Cerebellar nuclear complex (tissue), 1 donor: ENCODE measurements around the gene SYT7.

Experiments
- DNase-seq, 2 experiments: peaks; one replicate each; lab custom pipeline; 2025; lab: John Stamatoyannopoulos, UW

Gene SYT7

DNA sequence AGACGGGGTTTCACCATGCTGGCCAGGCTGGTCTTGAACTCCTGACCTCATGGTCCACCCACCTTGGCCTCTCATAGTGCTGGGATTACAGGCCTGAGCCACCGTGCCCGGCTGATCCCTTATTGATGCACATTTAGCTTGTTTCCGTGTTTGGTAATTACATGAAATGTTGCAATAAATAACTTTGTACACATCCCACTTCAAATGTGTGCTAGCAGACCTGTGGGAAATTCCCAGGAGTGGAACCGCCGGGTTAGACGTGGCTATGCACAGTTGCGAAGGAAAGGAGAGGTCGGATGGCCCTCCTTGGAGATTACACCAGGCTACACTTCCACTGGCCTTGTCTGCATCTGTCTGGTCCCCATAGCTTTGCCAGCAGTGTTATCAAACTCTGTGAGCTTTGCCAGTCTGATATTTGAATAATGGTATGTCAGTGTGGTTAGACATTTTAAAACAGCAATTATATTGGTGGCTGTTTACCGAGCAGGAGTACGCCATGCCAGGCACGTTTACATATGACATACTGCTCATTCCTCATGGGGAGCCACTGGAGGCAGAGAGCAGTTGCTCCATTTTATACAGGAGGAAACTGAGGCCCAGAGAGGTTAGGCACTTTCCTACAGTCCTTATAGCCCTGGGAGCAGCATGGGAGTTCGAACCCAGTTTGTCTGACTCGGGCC lies 27.2 kb upstream of the SYT7 start:
- DNase-seq = no peak

DNA sequence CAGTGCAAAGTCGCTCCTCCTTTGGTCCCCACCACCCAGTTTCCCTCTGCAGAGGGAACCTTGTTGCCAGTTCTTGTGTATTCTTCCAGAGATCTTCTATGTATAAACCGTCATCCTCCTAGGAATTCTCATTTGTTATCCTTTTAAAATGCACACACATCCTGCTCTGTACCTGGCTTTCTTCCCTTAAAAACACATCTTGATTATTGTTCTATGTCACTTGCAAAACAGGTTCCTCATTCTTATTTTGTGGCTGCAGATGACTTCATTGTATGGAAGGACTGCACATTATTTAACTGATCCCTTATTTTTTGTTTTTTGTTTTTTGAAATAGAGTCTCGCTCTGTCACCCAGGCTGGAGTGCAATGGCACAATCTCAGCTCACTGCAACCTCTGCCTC lies 26.6 kb upstream of the SYT7 start:
- no peak for DNase-seq

DNA sequence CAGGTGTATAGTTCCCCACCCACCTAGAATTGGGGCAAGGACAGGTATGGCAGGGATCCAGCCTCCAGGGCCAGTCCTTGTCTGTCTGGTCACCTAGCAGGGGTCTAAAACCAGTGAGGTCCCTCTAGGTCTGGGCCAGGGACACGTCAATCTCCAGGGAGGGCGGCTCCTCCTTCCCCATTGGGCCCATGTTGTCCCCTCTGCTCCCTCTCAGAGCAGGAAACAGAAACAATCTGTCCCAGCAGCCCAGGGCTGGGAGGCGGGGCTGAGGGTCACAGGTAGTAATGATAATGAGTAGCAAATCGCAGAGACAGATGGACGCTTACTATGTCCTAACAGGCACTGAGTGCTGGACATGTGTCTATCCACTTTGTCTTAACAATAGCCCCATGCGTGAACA lies 22.8 kb upstream of the SYT7 start:
- DNase-seq = no peak

DNA sequence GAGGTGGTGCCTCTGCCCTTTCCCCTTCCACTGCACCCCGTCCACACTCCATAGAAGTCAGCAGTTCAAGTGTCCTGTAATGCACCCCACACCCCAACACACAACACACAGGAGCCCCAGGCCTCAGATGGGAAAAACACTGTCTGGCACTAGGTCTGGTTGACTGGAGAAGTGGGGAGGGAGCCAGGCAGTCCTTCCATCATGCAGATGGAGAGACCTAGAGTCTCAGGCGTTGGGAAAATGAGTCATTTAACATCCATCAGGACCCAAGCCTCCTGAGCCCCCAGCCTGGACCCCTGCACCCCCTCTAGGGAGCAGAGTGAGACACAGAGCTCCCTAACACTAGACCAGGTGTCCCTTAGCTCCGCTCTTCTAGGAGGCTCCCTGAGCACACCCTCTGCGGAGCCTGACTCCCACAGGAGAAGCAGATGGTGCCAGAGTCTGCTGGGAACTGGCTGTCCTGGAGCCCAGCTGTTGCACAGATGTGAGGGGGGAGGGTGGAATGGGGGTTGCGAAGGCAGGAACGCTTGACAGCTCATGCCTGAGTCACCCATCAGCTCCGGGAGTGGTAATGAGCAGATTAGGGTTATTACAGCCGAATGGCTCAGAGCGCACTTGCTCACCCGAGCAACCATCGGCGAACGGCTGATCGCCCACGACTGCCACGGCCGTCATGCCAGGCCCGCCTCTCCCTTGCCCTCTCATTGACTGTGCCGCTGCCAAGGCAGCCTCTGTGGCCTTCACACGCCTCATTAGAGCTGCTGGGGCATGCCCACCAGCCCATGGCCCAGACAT lies 22.1 kb upstream of the SYT7 start:
- no peak for DNase-seq

DNA sequence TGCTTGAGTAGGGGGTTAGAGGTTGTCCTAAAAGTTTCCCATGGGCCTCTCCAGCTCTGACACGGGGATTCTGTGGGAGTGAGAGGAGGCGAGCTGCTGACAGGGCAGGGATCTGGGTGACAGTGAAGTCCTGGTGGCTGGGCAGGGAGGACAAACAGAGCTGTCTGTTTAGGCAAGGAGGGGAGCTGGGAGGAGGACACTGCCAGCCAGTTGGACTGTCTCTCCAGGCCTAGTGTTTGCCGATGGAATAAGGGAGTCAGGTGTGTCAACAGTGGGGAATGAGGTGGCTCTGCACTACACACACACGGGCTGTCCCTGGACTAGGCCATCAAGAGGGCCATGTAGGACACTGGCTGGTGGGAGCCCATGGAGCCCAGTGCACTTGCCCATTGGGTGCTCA lies 20.6 kb upstream of the SYT7 start:
- DNase-seq = no peak

DNA sequence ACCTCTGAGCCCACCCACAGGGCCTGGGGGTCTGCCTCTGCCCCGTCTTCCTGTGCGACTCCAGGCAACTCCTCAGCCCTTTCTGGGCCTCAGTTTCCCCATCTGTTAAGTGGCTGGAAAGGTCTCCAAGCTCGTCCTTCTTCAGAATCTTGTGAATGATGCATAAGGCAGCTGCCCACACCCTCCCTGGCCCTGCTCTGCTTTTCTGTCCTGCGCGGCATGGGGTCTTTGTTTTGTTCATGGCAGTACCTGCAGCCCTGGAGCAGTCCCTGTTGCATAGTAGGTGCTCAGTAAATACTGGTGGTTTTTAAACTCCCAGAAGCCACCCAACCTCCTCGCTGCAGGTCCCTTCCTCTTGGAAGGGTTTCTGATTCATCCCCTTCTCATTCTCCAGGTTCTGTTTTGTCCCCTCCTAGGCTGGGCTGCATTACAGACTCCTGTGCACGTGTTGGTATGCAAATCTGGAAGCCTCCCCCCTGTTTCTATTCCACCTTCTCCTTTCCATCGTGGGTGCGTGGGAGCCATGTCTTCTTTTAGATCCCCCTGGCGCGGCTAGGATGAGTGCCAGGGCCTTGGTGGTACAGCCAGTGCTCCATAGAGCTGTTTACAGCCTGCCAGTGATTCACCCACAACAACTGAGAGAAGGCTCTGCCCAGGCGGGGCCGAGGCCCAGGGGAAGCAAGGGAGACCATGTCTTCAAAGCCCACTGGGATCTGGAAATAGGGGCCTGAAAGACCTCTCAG lies 19.3 kb upstream of the SYT7 start:
- DNase-seq = no peak

DNA sequence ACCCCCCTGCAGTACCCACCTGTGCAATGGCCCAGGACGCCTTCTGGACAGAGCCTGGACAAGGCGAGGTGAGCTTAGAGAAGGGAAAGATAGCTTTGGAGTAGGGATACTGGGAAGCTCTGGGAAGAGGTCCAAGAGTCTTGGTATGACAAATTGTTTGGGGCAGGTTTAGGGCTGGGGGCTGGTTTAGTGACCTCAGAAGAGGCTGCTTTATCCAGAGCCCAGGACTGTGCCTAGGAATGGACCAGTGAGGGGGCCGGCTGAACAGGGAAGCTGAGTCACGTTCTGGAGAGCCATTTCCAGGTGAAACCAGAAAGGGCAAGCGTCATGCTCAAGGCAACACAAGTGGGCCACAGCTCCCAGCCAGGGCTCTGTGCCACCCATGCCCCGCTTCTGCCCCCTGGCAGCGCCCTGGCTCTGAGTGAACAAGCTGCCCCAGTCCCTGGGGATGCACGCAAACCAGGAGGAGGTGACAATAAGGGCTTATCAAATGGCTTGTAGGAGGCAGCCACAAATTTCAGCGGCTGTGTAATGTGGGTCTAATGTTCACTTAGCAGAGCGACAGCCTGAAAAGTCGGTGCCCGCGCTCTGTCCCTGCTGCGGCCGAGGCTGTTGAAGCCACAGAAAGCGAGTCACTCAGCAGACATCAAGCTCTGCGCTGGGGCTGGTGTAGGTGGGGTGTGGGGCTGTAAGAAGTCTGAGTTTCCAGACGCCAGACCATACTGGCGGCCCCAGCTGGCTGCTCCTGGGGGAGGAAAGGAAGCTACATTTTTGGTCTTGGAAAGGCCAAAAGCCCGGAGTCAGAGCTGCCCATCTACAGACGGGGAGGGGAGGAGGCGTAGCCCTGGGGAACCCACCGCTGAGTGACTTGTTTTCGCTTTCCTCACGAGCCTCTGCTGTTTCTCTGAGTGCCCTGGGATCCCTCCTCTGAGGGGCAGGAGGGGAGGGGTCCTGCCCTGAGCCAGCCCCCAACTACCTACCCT lies 18.3 kb upstream of the SYT7 start:
- no peak for DNase-seq

DNA sequence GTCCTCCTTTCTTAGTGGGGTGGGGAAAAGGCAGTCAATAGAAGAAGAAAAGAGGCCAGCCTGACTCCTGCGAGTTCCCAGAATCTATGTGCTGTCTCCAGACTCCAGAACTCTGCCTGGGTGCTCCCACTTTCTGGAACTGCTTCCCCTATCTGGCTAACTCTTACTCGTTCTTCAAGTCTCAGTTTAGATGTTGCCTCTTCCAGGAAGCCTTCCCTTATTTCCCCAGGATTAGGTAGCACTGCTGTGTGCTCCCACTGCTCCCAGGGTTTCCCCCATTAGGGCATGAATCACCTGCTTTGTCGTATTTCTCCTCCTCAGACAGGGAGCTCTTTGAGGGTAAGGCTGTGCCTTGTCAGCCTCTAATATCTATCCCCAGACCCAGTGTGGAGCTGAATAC lies 17.5 kb upstream of the SYT7 start:
- no peak for DNase-seq

DNA sequence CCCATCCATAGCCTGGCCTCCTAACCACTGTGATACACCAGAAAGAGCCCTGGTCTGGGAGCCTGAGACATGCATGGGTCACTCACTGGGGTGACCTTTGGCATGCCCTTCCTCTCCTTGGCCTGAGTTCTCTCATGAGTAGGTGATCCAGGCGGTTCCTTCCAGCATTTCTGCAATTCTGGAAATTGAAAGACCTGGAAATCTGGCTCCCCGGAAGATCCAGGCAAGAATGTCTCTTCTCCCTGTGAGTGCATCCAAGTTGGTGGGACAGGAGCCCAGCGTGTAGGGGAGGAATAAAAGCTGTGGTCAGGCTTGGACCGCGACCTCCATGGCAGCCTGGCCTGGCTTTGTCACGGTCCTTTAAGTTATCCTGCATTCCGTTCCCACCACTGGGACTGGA lies 16.1 kb upstream of the SYT7 start:
- DNase-seq = no peak

DNA sequence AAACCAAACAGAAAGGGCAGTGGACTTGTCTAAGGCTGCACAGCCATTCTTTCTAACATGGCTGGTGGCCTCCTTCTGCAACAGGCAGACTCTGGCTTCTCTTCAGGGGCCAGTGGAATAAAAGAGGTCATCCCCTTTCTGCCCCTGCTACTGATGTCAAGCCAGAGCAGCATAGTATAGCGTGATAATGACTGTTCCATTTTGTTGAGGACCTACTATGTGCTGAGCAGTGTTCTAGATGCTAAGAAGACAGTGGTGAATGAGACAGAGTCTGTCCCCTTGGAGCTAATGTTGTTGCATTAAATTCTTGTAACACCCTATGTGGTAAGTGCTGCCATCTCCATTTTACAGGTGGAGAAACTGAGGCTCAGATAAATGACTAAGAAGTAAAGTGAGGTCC lies 15.7 kb upstream of the SYT7 start:
- no peak for DNase-seq

DNA sequence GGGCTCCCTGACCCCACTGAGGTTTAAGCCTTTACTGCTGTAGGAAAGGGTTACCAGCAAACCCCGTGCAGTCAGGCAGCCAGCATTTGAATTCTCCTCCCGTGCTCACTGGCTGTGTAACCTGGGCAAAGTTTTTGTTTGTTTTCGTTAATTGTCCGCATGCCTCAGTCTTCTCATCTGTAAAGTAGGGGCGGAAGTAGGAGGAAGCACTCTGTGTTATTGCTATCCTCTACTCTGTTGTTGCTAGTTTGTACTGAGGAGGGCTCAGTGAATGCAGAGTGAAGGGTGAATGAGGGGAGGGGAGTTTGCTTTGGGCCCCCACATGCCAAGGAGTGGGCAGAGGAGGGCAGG lies 14.0 kb upstream of the SYT7 start:
- DNase-seq = no peak

DNA sequence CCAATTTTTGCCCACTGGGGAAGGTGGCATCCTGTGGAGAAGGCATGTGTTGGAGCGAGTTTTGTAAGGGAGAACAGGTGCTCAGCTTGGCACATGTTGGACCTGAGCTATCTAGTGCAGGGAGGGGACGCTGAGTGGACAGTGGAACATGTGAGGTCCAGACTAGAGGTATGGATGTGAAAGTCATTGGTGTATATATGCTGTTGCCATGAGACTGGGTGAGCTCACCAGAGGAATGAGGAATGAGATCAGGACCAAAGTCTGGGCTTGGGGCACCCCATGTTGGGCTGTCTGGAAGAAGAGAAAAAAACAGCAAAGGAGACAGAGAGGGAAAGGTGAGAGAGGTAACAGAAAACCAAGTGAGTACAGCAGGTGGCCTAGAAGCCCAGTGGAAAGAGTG lies 12.3 kb upstream of the SYT7 start:
- DNase-seq = no peak

DNA sequence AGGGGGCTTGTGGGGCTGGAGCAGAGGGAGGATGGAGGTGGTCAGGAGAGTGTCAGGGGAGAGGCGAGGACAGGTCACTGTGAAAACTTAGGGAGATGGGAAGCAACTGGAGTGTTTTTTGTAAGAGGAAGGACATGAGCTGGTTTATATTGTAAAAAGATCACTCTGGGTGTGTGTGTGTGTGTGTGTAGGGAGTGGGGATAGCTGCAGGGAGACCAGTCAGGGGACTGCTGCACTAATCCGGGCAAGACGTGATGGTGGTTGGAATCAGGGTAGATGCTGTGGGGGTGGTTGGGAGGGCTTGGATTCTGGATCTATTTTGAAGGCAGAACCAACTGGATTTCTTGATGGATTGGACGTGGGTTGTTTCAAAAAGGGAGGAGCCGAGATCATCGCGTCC lies 11.3 kb upstream of the SYT7 start:
- no peak for DNase-seq

DNA sequence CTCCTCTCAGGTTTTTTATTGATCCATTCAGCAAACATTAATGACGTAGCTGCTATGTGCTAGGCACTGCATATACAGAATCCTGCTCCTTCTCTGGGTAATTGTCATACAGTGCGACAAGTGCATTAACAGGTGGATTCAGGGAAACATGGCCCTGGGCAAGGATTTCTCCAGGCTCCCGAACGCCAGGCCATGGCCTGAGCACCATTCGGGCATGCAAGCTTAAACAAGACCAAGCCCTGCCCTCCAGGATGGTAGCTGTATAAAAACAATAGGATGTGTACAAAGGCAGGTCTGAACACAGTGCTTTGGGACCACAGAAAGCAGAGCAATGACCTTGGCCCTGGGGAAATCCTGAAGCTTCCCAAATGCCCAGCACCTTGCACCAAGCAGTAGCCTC lies 9.1 kb upstream of the SYT7 start:
- DNase-seq = no peak

DNA sequence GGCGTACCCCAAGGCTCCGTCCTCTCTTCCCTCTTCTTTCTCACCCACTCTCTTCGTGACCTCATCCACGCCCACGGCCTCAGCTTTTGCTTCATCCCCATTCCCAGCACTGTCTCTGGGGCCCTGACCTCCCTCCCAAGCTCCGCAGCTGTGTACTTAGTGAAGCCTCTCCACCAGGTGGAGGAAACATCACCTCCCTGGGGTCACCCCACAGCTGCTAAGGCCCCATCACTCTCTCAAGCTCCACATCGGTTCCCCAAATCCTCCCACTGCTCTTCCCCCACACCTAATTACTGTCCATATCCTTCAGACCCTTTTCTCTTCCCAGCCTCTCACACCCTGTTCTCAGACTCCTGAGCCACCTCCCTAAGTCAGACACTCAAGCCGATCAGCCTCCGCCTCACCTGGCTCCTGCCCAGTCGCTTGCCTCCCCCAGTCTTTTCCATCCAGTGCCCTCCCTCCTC lies 7.9 kb upstream of the SYT7 start:
- no peak for DNase-seq

DNA sequence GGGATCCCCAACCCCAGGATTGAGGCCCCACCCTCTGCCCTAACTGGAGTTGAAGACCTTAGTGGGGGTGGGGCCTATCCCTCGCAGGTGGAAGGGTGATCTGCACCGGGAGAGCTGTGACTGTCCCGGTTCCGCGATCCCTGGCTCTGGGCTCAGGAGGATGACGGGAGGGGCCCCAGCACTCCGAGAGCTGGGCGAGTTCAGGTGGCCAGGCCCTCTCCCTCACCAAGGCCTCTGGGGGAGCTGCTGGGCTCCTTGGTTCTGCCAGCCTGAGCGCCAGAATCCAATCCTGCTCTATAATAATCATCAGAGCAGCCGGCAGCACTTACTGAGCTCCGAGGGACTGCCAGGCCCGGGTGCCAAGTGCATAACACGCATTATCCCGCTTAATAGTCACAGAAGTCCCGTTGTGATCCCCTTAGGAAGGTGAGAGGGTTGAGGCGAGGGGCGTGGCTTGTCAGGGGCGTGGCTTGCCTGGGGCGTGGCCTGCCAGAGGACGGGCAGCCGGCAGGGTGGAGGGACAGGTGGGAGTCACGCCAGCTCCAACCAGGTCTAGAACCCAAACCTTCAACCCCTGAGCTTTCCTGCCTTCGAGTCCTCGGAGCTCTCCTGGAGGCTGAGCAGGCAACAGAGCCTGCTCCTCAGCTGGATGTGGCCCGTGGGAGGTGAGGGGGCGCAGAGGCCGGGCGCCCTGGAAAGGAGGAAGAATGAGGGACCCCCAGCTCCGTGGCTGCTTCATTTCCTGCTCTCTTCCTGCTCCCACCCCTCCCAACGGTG lies 7.3 kb upstream of the SYT7 start:
- DNase-seq = no peak

DNA sequence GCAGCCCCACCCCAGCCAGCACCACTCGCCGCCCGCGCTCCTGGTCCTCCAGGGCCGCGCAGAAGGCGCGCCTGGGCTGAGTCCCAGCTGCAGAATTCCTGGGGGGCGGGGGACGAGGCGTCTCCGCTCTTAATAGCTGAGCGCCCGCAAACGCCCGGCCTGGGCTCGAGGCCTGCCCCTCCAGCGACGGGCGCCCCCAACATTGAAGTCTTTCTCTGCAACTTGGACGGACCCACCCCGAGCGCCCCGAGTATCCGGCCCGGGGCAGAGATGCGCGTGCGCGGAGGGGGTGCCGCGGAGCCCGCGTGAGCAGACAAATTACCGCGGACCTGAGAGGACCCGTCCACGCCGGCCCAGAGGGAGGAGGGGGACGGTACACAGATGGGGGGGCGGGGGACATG lies 6.7 kb upstream of the SYT7 start:
- no peak for DNase-seq

DNA sequence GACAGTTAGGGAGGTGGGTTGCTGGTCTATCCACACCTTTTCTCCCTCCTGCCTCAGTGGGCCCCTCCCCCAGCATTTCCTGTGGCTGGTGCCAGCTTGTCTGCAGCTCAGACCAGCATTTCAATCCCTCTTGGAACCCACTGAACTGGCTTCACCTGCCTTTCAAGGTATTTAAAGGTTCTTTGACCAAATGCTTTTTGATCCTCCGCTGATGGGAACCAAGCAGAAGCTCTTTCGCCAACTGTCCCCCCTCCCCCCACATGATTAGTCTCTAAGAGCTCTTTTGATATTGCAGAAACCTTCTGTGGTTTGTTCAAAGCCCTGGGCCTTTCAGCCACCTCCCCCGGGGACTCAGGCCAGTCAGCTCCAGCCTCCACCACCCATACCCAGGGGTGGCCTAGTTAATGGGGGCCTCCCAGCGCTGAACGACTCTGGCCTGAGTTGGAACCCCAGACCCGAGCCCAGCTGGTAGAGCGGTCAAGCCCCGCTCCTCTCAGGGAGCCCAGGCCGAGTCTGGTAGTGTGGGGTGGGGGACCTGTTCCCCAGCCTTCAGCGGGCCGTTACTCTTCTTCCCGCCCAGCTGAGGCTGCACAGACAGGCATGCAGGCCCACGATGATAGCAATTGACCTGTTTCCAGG lies 6.0 kb upstream of the SYT7 start:
- DNase-seq = no peak

DNA sequence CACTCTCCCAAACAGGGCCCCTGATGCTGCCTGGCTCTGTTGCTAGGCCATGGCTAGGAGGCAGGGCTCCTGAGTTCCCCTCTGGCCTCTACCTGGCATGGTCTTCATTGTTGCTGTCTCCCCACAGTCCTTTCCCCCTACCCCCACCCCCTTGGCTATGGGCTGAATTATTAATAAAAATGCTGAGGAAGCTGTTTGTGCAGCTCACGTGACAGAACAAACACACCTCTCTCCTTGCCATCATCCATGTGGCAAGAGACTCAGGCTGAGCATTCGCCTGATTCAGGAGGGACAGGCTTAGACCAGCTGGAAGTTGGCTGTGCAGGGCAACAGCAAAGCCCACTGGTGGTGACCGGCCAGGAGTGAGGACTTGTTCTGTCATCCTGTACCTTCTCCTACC lies 4.2 kb upstream of the SYT7 start:
- DNase-seq = no peak

DNA sequence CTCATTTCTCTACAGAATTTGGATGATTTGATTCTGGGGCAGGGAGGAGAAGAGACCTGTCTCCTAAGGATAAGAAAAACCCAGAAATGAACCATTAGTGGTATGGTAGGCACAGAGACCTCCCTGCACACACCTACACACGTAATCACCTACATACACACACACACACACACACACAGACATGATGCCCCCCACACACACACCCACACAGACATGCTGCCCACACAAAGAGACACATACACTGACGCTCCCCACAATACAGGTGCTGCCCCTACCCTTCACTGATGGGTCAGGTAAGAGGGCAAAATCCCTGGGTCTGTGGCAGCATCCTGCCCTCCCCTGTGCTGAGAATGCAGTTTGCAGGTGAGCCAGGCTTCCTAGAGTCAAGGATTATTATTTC lies 1.1 kb upstream of the SYT7 start:
- DNase-seq = no peak
